Stimulated activated CD8-positive, alpha-beta memory T cell treated with anti-CD3 and anti-CD28 coated beads, Interleukin-7, amount 100 ng/mL, for 24 hours (primary cell): Measurements from ENCODE around the gene NOS1AP.

Source experiments
- DNase-seq: peaks from one replicate; pipeline ENCODE4 v3.0.0-alpha.2; 2020; ENCODE audit warnings: low read depth

The NOS1AP gene

GRCh38 chr1:162220009-162220539 is 150.6 kb downstream of the NOS1AP start:
- no peak for DNase-seq

GRCh38 chr1:162222014-162222413 is 152.5 kb downstream of the NOS1AP start:
- DNase-seq: no peak

DNA sequence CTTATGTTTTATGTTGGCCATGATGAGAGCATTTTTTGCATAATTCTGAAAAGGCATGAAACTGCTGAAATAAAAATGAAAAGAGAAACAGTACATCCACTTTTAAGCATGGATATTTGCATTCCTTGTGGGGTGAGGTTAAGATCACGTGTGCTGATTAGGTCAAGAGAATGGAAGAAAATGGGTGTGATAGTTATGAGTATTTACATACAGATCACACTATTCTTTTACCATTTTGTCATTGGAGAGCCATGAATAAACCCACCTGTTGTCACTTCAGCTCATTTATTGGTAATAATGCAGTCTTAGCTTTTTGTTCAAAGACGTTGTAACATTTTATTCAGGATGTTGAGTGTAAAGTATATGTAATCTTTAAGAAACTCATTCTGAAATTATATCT is 153.2 kb downstream of the NOS1AP start:
- no peak for DNase-seq

DNA sequence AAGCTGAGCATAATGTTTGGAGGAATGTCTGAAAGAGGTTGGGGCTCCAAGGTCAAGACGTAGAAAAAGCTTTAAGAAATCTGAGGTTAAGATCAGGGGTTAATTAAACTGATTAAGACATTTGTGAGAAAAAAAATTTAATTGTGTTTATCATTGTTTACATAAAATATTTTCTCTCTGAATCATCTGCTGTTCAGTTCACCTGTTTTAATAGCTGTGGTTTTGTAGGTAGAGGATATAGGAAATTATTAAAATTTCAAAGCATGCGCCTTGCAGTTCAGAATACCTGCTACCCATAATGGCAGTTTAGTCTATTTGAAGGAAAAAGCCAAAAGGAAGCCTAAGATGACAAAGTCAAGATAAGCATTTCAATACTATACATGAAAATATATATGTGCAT is 154.0 kb downstream of the NOS1AP start:
- DNase-seq: no peak

DNA sequence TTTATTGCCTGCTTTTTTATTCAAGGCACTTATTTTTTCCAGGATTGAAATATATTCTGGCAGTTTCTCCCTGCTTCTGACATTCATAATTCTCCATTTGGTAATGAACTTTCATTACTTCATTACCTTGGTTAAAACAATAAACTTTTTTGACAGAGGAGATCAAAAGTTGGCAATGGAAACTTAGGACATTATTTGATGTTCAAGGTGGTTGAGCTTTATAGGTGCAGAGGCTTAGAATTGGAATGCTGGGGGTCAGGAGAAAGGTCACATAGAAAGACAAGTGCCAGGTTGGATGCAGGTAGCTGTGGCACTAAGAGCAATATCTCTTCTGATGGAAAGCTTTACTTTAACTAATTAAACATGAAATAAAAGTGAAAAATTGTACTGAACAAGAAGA is 154.8 kb downstream of the NOS1AP start:
- no peak for DNase-seq

- no peak for DNase-seq
These were observed 159.1 kb downstream of the NOS1AP start for GRCh38 chr1:162228586-162228985.

DNA sequence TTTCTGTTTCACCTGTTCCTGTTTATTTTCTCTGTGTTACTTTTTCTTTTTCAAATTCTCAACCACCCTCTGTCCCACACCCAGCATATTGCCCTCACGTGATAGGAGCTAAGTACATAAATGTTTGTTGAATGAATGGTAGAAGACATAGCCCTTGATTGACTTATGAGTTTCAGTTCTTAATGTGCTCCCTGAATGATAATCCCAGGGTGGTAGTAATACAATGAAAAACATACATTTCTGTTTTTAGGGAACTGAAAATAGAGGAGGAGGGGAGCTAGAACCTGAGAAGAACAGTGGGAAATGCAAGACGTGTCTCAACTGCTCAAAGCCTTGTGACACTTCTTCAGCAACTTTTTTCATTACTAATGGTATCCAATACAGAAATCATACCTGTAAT is 160.1 kb downstream of the NOS1AP start:
- no peak for DNase-seq

GRCh38 chr1:162230096-162230495 is 160.6 kb downstream of the NOS1AP start:
- DNase-seq: no peak

DNA sequence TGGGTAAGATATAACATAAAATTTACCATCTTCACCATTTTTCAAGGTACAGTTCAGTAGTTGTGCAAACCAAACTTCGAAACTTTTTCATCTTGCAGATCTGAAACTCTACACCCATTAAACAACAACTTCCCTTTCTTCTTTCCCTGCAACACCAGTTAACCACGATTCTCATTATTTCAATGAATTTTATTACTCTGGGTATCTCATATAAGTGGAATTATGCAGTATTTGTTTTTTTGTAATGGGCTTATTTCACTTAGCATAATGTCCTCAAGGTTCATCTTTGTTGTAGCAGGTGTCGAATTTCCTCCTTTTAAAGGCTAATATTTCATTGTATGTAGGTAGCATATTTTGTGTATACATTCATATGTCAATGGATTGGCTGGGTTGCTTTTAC is 161.0 kb downstream of the NOS1AP start:
- no peak for DNase-seq

GRCh38 chr1:162232034-162232711 is 162.7 kb downstream of the NOS1AP start:
- no peak for DNase-seq

- DNase-seq: no peak
These were observed 163.6 kb downstream of the NOS1AP start for GRCh38 chr1:162233066-162233465.

DNA sequence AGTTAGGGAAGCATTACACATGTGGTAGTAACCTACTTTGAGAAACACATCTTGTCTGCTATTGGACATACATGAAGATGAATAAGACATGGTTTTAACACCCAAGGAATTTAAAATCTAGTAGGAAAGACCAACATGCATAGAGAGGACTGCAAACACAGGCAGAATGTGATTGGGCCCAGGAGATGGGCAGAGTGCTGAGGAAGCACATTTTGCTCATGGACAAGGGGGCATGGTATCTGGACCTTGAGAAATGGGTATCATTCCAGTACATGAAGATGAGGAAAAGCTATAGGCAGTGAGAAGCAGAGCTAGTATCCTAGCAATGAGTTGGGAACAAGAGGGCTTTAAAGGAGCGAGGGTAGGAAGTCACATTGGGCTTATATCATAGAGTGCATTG is 164.4 kb downstream of the NOS1AP start:
- DNase-seq: no peak

GRCh38 chr1:162234571-162234970 is 165.1 kb downstream of the NOS1AP start:
- no peak for DNase-seq

DNA sequence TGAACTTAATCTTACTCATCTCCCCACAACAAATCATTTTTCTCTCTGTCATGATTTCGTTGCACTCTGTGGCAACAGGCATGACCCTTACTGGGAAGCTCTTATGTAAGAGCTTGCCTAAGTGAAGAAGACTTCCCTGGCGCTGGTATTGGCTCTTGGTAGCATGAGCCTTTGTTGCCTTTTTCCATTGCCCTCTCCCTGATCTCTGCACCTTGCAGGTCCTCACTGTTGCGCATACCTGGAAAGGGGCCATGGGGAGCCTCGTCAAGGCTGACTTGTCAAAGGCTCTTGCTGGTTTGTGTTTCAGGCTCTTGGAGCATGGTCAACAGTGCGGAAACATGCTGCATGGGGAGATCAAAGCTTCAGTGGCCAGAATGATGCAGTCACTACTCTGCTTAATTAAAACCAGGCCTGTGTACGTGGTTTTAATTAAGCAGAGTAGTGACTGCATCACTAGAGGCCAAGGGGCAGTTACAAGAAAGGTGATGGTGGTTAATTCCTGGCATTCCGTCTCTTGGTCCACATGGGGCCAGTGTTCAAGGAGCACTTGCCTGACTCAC is 165.8 kb downstream of the NOS1AP start:
- no peak for DNase-seq

GRCh38 chr1:162236201-162236600 is 166.7 kb downstream of the NOS1AP start:
- DNase-seq: no peak

DNA sequence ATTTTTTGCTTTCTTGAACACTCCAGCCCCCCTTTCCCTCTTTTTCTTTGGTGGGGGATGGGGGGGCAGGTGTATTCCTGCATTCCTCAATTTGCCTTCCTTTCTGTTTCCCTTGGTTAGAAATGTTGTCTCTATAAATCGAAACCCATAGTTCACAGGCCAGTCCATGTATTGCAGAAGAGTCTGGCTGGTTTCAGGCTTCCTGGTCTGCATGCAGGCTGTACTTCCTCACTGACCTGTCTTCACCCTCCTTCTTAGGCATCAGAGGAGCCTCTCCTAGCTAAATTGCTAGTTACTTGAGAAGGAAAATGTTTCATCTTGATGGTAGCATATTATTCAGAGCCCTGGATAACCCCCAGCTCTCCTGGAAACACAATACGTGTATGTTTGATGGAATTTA is 167.1 kb downstream of the NOS1AP start:
- DNase-seq: no peak

DNA sequence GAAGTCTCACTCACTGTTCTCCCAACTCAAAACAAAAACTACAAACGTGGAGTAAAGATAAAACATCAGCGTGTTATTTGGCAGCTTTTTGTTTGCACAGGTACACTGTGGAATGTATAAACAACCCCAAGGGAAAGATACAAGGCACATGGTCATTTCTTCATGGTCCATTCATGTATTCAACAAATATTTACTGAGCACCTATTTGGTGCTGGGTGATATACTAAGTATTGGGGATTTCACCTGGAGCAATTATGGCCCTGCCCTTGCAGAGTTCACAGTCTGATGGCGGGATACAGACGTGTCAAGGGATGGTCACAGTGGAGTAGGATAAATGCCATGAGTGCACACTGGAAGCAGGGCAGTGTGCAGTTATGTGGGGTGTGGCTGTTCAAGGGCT is 171.1 kb downstream of the NOS1AP start:
- DNase-seq: no peak

DNA sequence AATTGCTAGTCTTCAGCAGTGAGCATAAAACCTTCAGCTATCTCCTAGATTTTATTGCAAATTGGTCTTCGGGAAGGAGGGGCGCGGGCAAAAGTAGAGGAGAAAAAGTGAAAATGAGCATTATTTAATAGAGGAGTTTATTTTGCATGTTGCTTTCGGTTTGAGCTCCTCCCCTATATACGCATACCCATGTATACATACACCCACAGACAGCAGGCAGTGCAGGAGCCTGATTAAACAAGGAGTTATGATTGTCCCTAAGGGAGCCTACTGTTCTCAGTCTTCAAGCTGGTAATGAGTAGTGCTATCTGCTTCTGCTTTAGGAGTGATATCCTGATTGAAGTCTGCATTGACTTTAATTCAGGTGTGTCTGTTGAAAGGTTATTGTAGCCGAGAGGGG is 173.3 kb downstream of the NOS1AP start:
- no peak for DNase-seq

GRCh38 chr1:162248854-162249535 is 179.5 kb downstream of the NOS1AP start:
- no peak for DNase-seq

DNA sequence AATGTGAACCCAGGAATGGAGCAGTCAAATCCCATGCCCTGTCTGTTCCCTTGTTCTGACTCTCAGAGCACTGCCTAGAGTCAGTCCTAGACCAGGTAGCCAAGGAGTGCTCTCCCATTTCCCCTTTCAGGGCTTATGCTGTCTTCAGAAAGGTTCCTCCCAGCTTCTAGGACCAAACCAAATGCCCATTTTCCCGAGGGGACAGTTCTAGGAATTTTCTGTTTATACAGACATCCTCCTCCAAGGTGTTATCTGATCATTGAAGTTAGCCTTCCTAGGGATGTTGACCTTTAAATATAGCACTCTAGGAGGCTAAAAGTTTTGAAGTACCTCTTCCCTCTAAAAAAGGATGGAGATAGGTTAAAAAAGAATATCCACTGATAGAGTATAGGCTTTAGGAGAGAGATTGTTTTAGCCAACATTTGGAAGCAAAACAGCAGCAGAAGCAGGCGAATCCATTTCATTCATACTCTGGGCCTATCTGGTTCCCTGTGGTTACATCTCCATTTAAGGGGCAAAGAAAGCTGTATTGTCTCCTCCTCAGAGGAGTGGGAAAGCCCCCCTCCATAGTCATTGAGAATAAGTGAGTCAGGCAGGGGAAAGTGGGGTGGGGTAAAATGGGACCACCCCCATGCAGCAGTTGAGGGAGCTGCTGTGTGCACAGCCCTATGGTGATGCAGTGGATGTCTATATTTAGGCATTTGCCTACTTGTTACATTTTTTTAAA is 180.7 kb downstream of the NOS1AP start:
- DNase-seq: no peak

DNA sequence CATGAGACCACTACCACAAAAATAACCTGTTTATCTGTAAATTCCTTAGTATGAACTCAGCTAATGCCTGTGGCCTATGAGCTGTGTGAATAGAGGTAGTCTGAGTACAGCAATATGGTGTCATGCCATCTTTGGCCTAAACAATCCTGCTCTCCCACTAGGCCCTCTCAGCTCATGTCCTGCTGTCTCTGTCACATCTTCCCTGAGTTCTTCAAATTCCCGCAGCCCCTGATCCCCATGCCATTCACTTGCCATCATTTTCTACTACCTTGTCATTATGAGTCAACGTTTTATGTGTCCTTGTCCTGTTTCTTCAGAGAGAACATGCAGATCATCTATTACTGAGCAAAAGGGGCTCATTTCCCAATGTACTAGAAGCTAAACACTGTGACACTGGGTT is 181.6 kb downstream of the NOS1AP start:
- DNase-seq: no peak

DNA sequence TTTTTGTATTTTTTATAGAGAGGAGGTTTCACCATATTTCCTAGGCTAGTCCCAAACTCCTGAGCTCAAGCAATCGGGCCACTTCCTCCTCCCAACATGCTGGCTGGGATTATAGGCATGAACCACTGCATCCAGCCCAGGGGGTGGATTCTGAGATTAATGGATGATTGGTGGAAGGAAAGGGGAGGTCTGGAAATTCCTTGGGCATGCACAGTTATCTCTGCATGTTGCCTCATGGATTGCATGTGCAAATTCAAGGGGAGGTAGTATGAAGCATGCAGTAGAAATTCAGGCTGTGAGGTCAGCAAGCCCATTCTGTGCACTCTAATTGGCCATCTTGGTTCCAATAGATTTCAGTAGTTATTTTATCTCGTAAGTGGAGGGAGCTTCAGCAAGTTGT is 182.7 kb downstream of the NOS1AP start:
- no peak for DNase-seq

GRCh38 chr1:162253790-162254189 is 184.3 kb downstream of the NOS1AP start:
- DNase-seq: no peak
